Urinary bladder (tissue), 4 donors: ENCODE measurements around the gene DPP3. TPM values are rescaled to one million over a fixed set of nuclear protein-coding genes. Genes with fewer than 3 reads are reported as not detected.
"Not testable (repeated sequence)": the region's sequence is repeated elsewhere in the genome, so short reads cannot be mapped to it uniquely, and the experiment has no call there.

Experiments used
- DNase-seq: peaks from one replicate; pipeline ENCODE4 v3.0.0-alpha.2; 2015; ENCODE audit errors: extremely low spot score
- H3K27ac ChIP-seq: one replicate; pipeline ENCODE4 v1.5.1; 2013; ENCODE audit warnings: low read depth, mild to moderate bottlenecking, moderate library complexity
- H3K36me3 ChIP-seq: one replicate; pipeline ENCODE4 v1.6.1; 2013; ENCODE audit warnings: mild to moderate bottlenecking, moderate library complexity; ENCODE audit not compliant: insufficient read depth
- H3K4me1 ChIP-seq: one replicate; pipeline ENCODE4 v1.6.1; 2013; ENCODE audit warnings: mild to moderate bottlenecking, moderate library complexity; ENCODE audit not compliant: insufficient read depth
- H3K4me3 ChIP-seq: one replicate; pipeline ENCODE4 v1.5.1; 2013; ENCODE audit warnings: low read depth, low read length
- WGBS: extraction: QIAGEN DNeasy Blood & Tissue Kit; methylation state at CpG from one replicate; pipeline ENCODE4 v1.1.7; 2013; 5-methylcytosine and 5-hydroxymethylcytosine counted together
- polyA plus RNA-seq: library from polyadenylated mRNA; stranded (reverse); fragments of 200-250 nt; gene quantifications from one replicate; pipeline ENCODE4 v1.2.3, GENCODE V29; 2013
- total RNA-seq: library from RNA; depleted of rRNA; stranded (reverse); fragments of >200 nt; gene quantifications from one replicate; pipeline ENCODE4 v1.2.3, GENCODE V29; 2014
- donor health status: healthy with polysubstance abuse.
- donor health status: healthy.

Gene DPP3
- 16.9 TPM for total RNA-seq
- polyA plus RNA-seq: 26.8 TPM

GRCh38 chr11:66480117-66480938 lies at the start of gene DPP3:
TSS of gene DPP3 (plus strand) at chr11:66480434. CDS start at chr11:66482201, 1,767 bp downstream.
- peak within 1 kb of the TSS; percentile 70 for H3K27ac ChIP-seq
- peak within 1 kb of the TSS; percentile 54 for H3K4me3 ChIP-seq
- no peaks in the 10 kb centered on the region for H3K4me1 ChIP-seq
- DNase-seq: peak; percentile 90
- WGBS: under 1% methylated on average over 62 of the region's 62 CpGs
- no peaks in the 10 kb centered on the region for H3K36me3 ChIP-seq

- H3K4me3 ChIP-seq, DNase-seq, H3K4me1 ChIP-seq, H3K36me3 ChIP-seq, H3K27ac ChIP-seq: not testable (repeated sequence)
Observed at GRCh38 chr11:66431287-66431686, 48.9 kb upstream of the DPP3 start.

- not testable (repeated sequence) for H3K4me1 ChIP-seq, H3K36me3 ChIP-seq, H3K27ac ChIP-seq, DNase-seq, H3K4me3 ChIP-seq
- 89% methylated on average over 8 of the region's 8 CpGs for WGBS
Observed at GRCh38 chr11:66431871-66432329, 48.3 kb upstream of the DPP3 start.

GRCh38 chr11:66432597-66432996 lies 47.6 kb upstream of the DPP3 start:
- 91% methylated on average over 7 of the region's 7 CpGs for WGBS

GRCh38 chr11:66437979-66438503 lies 42.2 kb upstream of the DPP3 start:
- Histone ChIP-seq H3K4me3 (peak overlapping the region; percentile 67), H3K36me3 (peaks cover 3% of the 10 kb centered on the region), H3K4me1 (no peaks in the 10 kb centered on the region), H3K27ac (no peak overlapping the region)
- DNase-seq: no peak
- whole genome bisulfite sequencing: 5% methylated on average over 12 of the region's 12 CpGs

More at GRCh38 chr11:66432597-66432996, 47.6 kb upstream of the DPP3 start:
- Histone ChIP-seq H3K4me1 (no peaks in the 10 kb centered on the region), H3K4me3 (no peak overlapping the region), H3K27ac (no peak overlapping the region), H3K36me3 (peaks cover 3% of the 10 kb centered on the region)
- no peak for DNase-seq

GRCh38 chr11:66438504-66439466 lies 41.4 kb upstream of the DPP3 start, which contains the start of gene MRPL11:
TSS of gene MRPL11 (minus strand) at chr11:66438848. CDS start at chr11:66438754, 94 bp downstream.
- Histone ChIP-seq H3K4me3 (peak within 1 kb of the TSS; percentile 67), H3K36me3 (peaks cover 3% of the 10 kb centered on the region), H3K4me1 (no peaks in the 10 kb centered on the region), H3K27ac (peak within 1 kb of the TSS; percentile 55)
- WGBS: 9% methylated on average over 45 of the region's 45 CpGs
- DNase-seq: peak; percentile 89

- DNase-seq, H3K27ac ChIP-seq: not testable (repeated sequence)
Observed at GRCh38 chr11:66440101-66440939, 39.9 kb upstream of the DPP3 start.

GRCh38 chr11:66440940-66441282 lies 39.3 kb upstream of the DPP3 start:
- not testable (repeated sequence) for H3K27ac ChIP-seq, H3K4me1 ChIP-seq, H3K36me3 ChIP-seq, DNase-seq, H3K4me3 ChIP-seq
- WGBS: 91% methylated on average over 27 of the region's 27 CpGs

More at GRCh38 chr11:66440101-66440939, 39.9 kb upstream of the DPP3 start:
- 91% methylated on average over 29 of the region's 29 CpGs for WGBS
- not testable (repeated sequence) for H3K4me3 ChIP-seq, H3K36me3 ChIP-seq, H3K4me1 ChIP-seq

GRCh38 chr11:66443602-66444001 lies 36.6 kb upstream of the DPP3 start:
- H3K4me3 ChIP-seq: no peak overlapping the region
- no peak overlapping the region for H3K27ac ChIP-seq
- no peaks in the 10 kb centered on the region for H3K36me3 ChIP-seq
- DNase-seq: no peak
- H3K4me1 ChIP-seq: no peaks in the 10 kb centered on the region
- 84% methylated on average over 4 of the region's 4 CpGs for WGBS

- Histone ChIP-seq H3K27ac (no peak overlapping the region), H3K4me3 (no peak overlapping the region), H3K36me3 (no peaks in the 10 kb centered on the region), H3K4me1 (no peaks in the 10 kb centered on the region)
- DNase-seq: no peak
Observed at GRCh38 chr11:66447012-66447411, 33.2 kb upstream of the DPP3 start.

GRCh38 chr11:66448523-66448922 lies 31.7 kb upstream of the DPP3 start:
- WGBS: 75% methylated on average over 4 of the region's 4 CpGs
- no peak for DNase-seq
- Histone ChIP-seq H3K27ac (no peak overlapping the region), H3K4me1 (no peaks in the 10 kb centered on the region), H3K36me3 (no peaks in the 10 kb centered on the region), H3K4me3 (no peak overlapping the region)

- no peaks in the 10 kb centered on the region for H3K36me3 ChIP-seq
- H3K4me1 ChIP-seq: no peaks in the 10 kb centered on the region
- no peak for DNase-seq
- no peak overlapping the region for H3K27ac ChIP-seq
- 65% methylated on average over 4 of the region's 4 CpGs for WGBS
- no peak overlapping the region for H3K4me3 ChIP-seq
Observed at GRCh38 chr11:66450560-66450959, 29.7 kb upstream of the DPP3 start.

GRCh38 chr11:66451663-66452062 lies 28.6 kb upstream of the DPP3 start:
- Histone ChIP-seq H3K4me1 (no peaks in the 10 kb centered on the region), H3K27ac (no peak overlapping the region), H3K4me3 (no peak overlapping the region), H3K36me3 (no peaks in the 10 kb centered on the region)
- 87% methylated on average over 4 of the region's 4 CpGs for WGBS
- DNase-seq: no peak
